Measurements from ENCODE around the gene TBK1. TPM values are rescaled to one million over a fixed set of nuclear protein-coding genes. Genes with fewer than 3 reads are reported as not detected.

Gene TBK1
- total and polyA plus RNA-seq, 2 of the 4 experiments (the other 2 are of a cell fraction) = 9.9 to 11.6 TPM

- no peak for TF ChIP-seq CTCF (conservative IDR thresholded peaks at IDR 0.05; ENCODE audit: low read depth, low read length)
Measured at GRCh38 chr12:64461634-64462414, 9.9 kb downstream of the TBK1 start (continued).

GRCh38 chr12:64466178-64466577 is 14.3 kb downstream of the TBK1 start:
- Histone ChIP-seq H2BK20ac (ENCODE audit: low read depth, low read length) (no peak overlapping the region), H3K4me1 (ENCODE audit: control insufficient read depth, insufficient read depth, low read length) (peaks cover 6% of the 10 kb centered on the region), H2BK5ac (ENCODE audit: low read depth, low read length, poor library complexity, severe bottlenecking) (no peak overlapping the region), H3K23ac (ENCODE audit: low read depth, low read length) (no peak overlapping the region), H3K18ac (ENCODE audit: low read depth, low read length) (no peak overlapping the region), H3K9ac (ENCODE audit: low read depth, low read length) (no peak overlapping the region), H3K56ac (ENCODE audit: extremely low read depth, insufficient read depth, low read length) (no peak overlapping the region), H4K20me1 (ENCODE audit: insufficient read depth, low read length) (peaks cover 8% of the 10 kb centered on the region; the same call in 1 of the 2 replicates), H3K79me1 (ENCODE audit: low read depth in 1 of 2, low read length in 2 of 2) (peaks cover 12 to 47% of the 10 kb centered on the region in 2 experiments), H3K4me2 (ENCODE audit: low read depth, low read length) (no peak overlapping the region), H3K36me3 (ENCODE audit: control insufficient read depth, insufficient read depth, low read length) (peaks cover 36% of the 10 kb centered on the region), H2AFZ (replicated peaks; ENCODE audit: low read length, poor library complexity) (no peak overlapping the region), H3K14ac (replicated peaks; ENCODE audit: low read depth, low read length) (no peak overlapping the region), H2BK120ac (ENCODE audit: low read depth, low read length) (no peak overlapping the region), H3K9me1 (ENCODE audit: insufficient read depth, low read length) (peaks cover 19% of the 10 kb centered on the region), H3K27me3 (ENCODE audit: control insufficient read depth, insufficient read depth, low read length) (no peaks in the 10 kb centered on the region), H3K9me3 (ENCODE audit: control insufficient read depth, insufficient read depth, low read length) (no peaks in the 10 kb centered on the region), H2BK15ac (ENCODE audit: low read depth, low read length) (no peak overlapping the region), H4K5ac (ENCODE audit: low read depth, low read length) (no peak overlapping the region), H2AK9ac (replicated peaks; ENCODE audit: low read depth, low read length, poor library complexity) (no peak overlapping the region), H3K27ac (ENCODE audit: insufficient read depth, low read length) (no peak overlapping the region), H2AK5ac (ENCODE audit: low read depth, low read length) (no peak overlapping the region), H3K4me3 (ENCODE audit: insufficient read depth, low read depth, low read length) (no peak overlapping the region), H4K91ac (ENCODE audit: insufficient read depth, low read depth, low read length) (no peak overlapping the region), H4K8ac (ENCODE audit: low read depth in 2 of 2, low read length in 2 of 2) (no peak overlapping the region), H3K4ac (ENCODE audit: low read depth, low read length) (no peak overlapping the region)
- DNase-seq (no peak), ATAC-seq (ENCODE audit: low read depth) (no peak)
- in situ Hi-C loops (cut with MboI; ENCODE audit: low sequenced_read_pairs) (no loop called here), dilution Hi-C loops (cut with HindIII; ENCODE audit: low sequenced_read_pairs, unreplicated experiment) (no loop called here), intact Hi-C loops (cut with micrococcal nuclease) (no loop called here)
- no peak for TF ChIP-seq NFE2L2 (IDR thresholded peaks at IDR 0.05; ENCODE audit: low read depth, low read length)
- no peak for TF ChIP-seq MAFK (IDR thresholded peaks at IDR 0.05; ENCODE audit: low read depth, low read length)
- no peak for TF ChIP-seq POLR2A (IDR thresholded peaks at IDR 0.05; ENCODE audit: low read depth, low read length)
- no peak for TF ChIP-seq RFX5 (IDR thresholded peaks at IDR 0.05; ENCODE audit: low read depth, low read length)
- no TSS peak for BruUV-seq (replicated peaks)
- ChIA-PET CTCF (no interaction called here), POLR2A (ENCODE audit: unreplicated experiment) (no interaction called here)

Measured in IMR-90 (cell line).